AG08396 (cell line): Measurements from ENCODE around the gene TMEM234.

Experiments used
- DNase-seq: peaks from one replicate; pipeline ENCODE4 v3.0.0; 2012; ENCODE audit warnings: low spot score, mixed read lengths

TMEM234 gene

GRCh38 chr1:32239790-32240139 is 17.6 kb upstream of the TMEM234 start:
- no peak for DNase-seq

- DNase-seq = no peak
These were observed 17.2 kb upstream of the TMEM234 start for GRCh38 chr1:32239337-32239736.

- DNase-seq = no peak
These were observed 12.6 kb upstream of the TMEM234 start for GRCh38 chr1:32234792-32235191.

GRCh38 chr1:32232558-32233304 is 10.6 kb upstream of the TMEM234 start:
- DNase-seq = no peak

GRCh38 chr1:32231843-32232432 is 9.8 kb upstream of the TMEM234 start:
- DNase-seq = no peak

GRCh38 chr1:32228771-32229170 is 6.6 kb upstream of the TMEM234 start:
- no peak for DNase-seq

GRCh38 chr1:32224285-32224684 is 2.1 kb upstream of the TMEM234 start:
- no peak for DNase-seq

GRCh38 chr1:32223683-32224082 is 1.5 kb upstream of the TMEM234 start:
- no peak for DNase-seq

- DNase-seq = no peak
These were observed 573 bp downstream of the TMEM234 start for GRCh38 chr1:32221581-32221979.

- DNase-seq = no peak
These were observed 1.2 kb downstream of the TMEM234 start for GRCh38 chr1:32220746-32221580.

GRCh38 chr1:32219022-32219421 is 3.1 kb downstream of the TMEM234 start:
- no peak for DNase-seq

GRCh38 chr1:32216566-32216965 is 5.6 kb downstream of the TMEM234 start:
- DNase-seq = no peak

- DNase-seq = peak; percentile 79
These were observed 6.3 kb downstream of the TMEM234 start for GRCh38 chr1:32215629-32216480.

GRCh38 chr1:32208891-32209328 is 13.2 kb downstream of the TMEM234 start, which contains the start of gene DCDC2B:
Gene DCDC2B (plus strand): TSS chr1:32209089. CDS start chr1:32209094, 5 bp downstream.
- DNase-seq = no peak

- no peak for DNase-seq
These were observed 13.7 kb downstream of the TMEM234 start for GRCh38 chr1:32208469-32208868.

- DNase-seq = peak; percentile 93
These were observed 16.5 kb downstream of the TMEM234 start, which contains the start of gene IQCC for GRCh38 chr1:32205401-32206370. Gene IQCC (plus strand): TSS chr1:32205671. CDS start chr1:32205682, 11 bp downstream.

GRCh38 chr1:32204943-32205361 is 17.2 kb downstream of the TMEM234 start:
- no peak for DNase-seq

GRCh38 chr1:32201011-32201855 is 20.9 kb downstream of the TMEM234 start:
- peak; percentile 57 for DNase-seq

- DNase-seq = peak; percentile 79
These were observed 21.7 kb downstream of the TMEM234 start, which contains the start of gene CCDC28B for GRCh38 chr1:32200226-32201010. Gene CCDC28B (plus strand): TSS chr1:32200595. CDS start chr1:32201936, 1,341 bp downstream.
